Activated naive CD8-positive, alpha-beta T cell treated with anti-CD3 and anti-CD28 coated beads, Interleukin-2, amount 50 U/mL, for 24 hours (primary cell): ENCODE results near the gene HDGF.

Experiments used
- ATAC-seq: fragments of 150-1000 bp; cut with Tn5 transposase; one replicate; pipeline ENCODE4 v1.10.0; 2021
- DNase-seq: peaks from one replicate; pipeline ENCODE4 v3.0.0; 2021
- H3K27ac Mint-ChIP-seq: one replicate; pipeline ENCODE4 v1.8.0; 2021; ENCODE audit warnings: mild to moderate bottlenecking, mixed read lengths
- H3K27me3 Mint-ChIP-seq: one replicate; pipeline ENCODE4 v1.8.0; 2021; ENCODE audit warnings: mixed read lengths
- H3K36me3 Mint-ChIP-seq: one replicate; pipeline ENCODE4 v1.8.0; 2021; ENCODE audit warnings: low read depth, mixed read lengths
- H3K4me1 Mint-ChIP-seq: one replicate; pipeline ENCODE4 v1.8.0; 2021; ENCODE audit warnings: mixed read lengths
- H3K4me3 Mint-ChIP-seq: one replicate; pipeline ENCODE4 v1.8.0; 2021; ENCODE audit warnings: mild to moderate bottlenecking, moderate library complexity, mixed read lengths
- H3K9me3 Mint-ChIP-seq: one replicate; pipeline ENCODE4 v1.8.0; 2021; ENCODE audit warnings: mixed read lengths

HDGF gene

GRCh38 chr1:156755527-156755950 lies 4.1 kb upstream of the HDGF start:
- Mint-ChIP-seq H3K4me3 (no peak overlapping the region), H3K36me3 (peaks cover 2% of the 10 kb centered on the region), H3K27me3 (no peaks in the 10 kb centered on the region), H3K9me3 (no peaks in the 10 kb centered on the region), H3K27ac (no peak overlapping the region), H3K4me1 (peaks cover 18% of the 10 kb centered on the region)
- ATAC-seq (no peak), DNase-seq (no peak)

- no peak for DNase-seq
- Mint-ChIP-seq H3K9me3 (no peaks in the 10 kb centered on the region), H3K4me1 (peaks cover 28% of the 10 kb centered on the region), H3K27me3 (no peaks in the 10 kb centered on the region), H3K27ac (no peak overlapping the region), H3K4me3 (no peak overlapping the region), H3K36me3 (peaks cover 13% of the 10 kb centered on the region)
- no peak for ATAC-seq
These were observed 2.7 kb upstream of the HDGF start for GRCh38 chr1:156754219-156754618.

- DNase-seq (no peak), ATAC-seq (no peak)
- peaks cover 21% of the 10 kb centered on the region for H3K36me3 Mint-ChIP-seq
- no peaks in the 10 kb centered on the region for H3K27me3 Mint-ChIP-seq
- no peaks in the 10 kb centered on the region for H3K9me3 Mint-ChIP-seq
- peak overlapping the region; percentile 92 for H3K4me3 Mint-ChIP-seq
- peak overlapping the region; percentile 70 for H3K27ac Mint-ChIP-seq
- peaks cover 40% of the 10 kb centered on the region for H3K4me1 Mint-ChIP-seq
These were observed 1.5 kb upstream of the HDGF start for GRCh38 chr1:156752843-156753482.

- peak; percentile 75 for ATAC-seq
- Mint-ChIP-seq H3K4me1 (peaks cover 48% of the 10 kb centered on the region), H3K27me3 (no peaks in the 10 kb centered on the region), H3K9me3 (no peaks in the 10 kb centered on the region), H3K27ac (peak overlapping the region; percentile 91), H3K36me3 (peaks cover 26% of the 10 kb centered on the region), H3K4me3 (peak overlapping the region; percentile 92)
- DNase-seq: peak; percentile 97
These were observed 444 bp upstream of the HDGF start for GRCh38 chr1:156751757-156752481.

- Mint-ChIP-seq H3K4me1 (peaks cover 59% of the 10 kb centered on the region), H3K4me3 (peak overlapping the region; percentile 92), H3K36me3 (peaks cover 29% of the 10 kb centered on the region), H3K27ac (peak overlapping the region; percentile 98), H3K27me3 (no peaks in the 10 kb centered on the region), H3K9me3 (no peaks in the 10 kb centered on the region)
- peak; percentile 5 for ATAC-seq
- peak; percentile 41 for DNase-seq
These were observed 594 bp downstream of the HDGF start for GRCh38 chr1:156750711-156751450.

GRCh38 chr1:156750191-156750672 lies 1.2 kb downstream of the HDGF start:
- peak; percentile 42 for ATAC-seq
- Mint-ChIP-seq H3K36me3 (peaks cover 36% of the 10 kb centered on the region), H3K4me1 (peaks cover 58% of the 10 kb centered on the region), H3K9me3 (no peaks in the 10 kb centered on the region), H3K27ac (peak overlapping the region; percentile 98), H3K27me3 (no peaks in the 10 kb centered on the region), H3K4me3 (peak overlapping the region; percentile 92)
- peak; percentile 68 for DNase-seq

- Mint-ChIP-seq H3K4me1 (peaks cover 58% of the 10 kb centered on the region), H3K36me3 (peaks cover 39% of the 10 kb centered on the region)
These were observed 1.9 kb downstream of the HDGF start for GRCh38 chr1:156749419-156750118.

GRCh38 chr1:156748670-156749418 lies 2.6 kb downstream of the HDGF start:
- peak; percentile 40 for DNase-seq
- H3K4me1 Mint-ChIP-seq: peaks cover 58% of the 10 kb centered on the region
- peaks cover 40% of the 10 kb centered on the region for H3K36me3 Mint-ChIP-seq
- H3K27me3 Mint-ChIP-seq: no peaks in the 10 kb centered on the region
- no peak for ATAC-seq
- peak overlapping the region; percentile 92 for H3K4me3 Mint-ChIP-seq
- H3K9me3 Mint-ChIP-seq: no peaks in the 10 kb centered on the region
- peak overlapping the region; percentile 98 for H3K27ac Mint-ChIP-seq

More at GRCh38 chr1:156749419-156750118, 1.9 kb downstream of the HDGF start:
- peak overlapping the region; percentile 98 for H3K27ac Mint-ChIP-seq
- H3K9me3 Mint-ChIP-seq: no peaks in the 10 kb centered on the region
- H3K27me3 Mint-ChIP-seq: no peaks in the 10 kb centered on the region
- no peak for ATAC-seq
- peak overlapping the region; percentile 92 for H3K4me3 Mint-ChIP-seq
- DNase-seq: no peak

- Mint-ChIP-seq H3K4me3 (peak overlapping the region; percentile 92), H3K27ac (peak overlapping the region; percentile 98), H3K9me3 (no peaks in the 10 kb centered on the region), H3K36me3 (peaks cover 42% of the 10 kb centered on the region), H3K4me1 (peaks cover 54% of the 10 kb centered on the region), H3K27me3 (no peaks in the 10 kb centered on the region)
- DNase-seq (no peak), ATAC-seq (no peak)
These were observed 3.5 kb downstream of the HDGF start for GRCh38 chr1:156747742-156748669.

- ATAC-seq (no peak), DNase-seq (peak; percentile 75)
- Mint-ChIP-seq H3K4me1 (peaks cover 58% of the 10 kb centered on the region), H3K36me3 (peaks cover 48% of the 10 kb centered on the region), H3K9me3 (no peaks in the 10 kb centered on the region), H3K4me3 (peak overlapping the region; percentile 92), H3K27me3 (no peaks in the 10 kb centered on the region), H3K27ac (peak overlapping the region; percentile 98)
These were observed 4.5 kb downstream of the HDGF start for GRCh38 chr1:156746728-156747631.

GRCh38 chr1:156746406-156746727 lies 5.1 kb downstream of the HDGF start:
- no peak for ATAC-seq
- H3K27ac Mint-ChIP-seq: peak overlapping the region; percentile 94
- no peaks in the 10 kb centered on the region for H3K9me3 Mint-ChIP-seq
- H3K4me1 Mint-ChIP-seq: peaks cover 64% of the 10 kb centered on the region
- no peak for DNase-seq
- peaks cover 53% of the 10 kb centered on the region for H3K36me3 Mint-ChIP-seq
- H3K4me3 Mint-ChIP-seq: peak overlapping the region; percentile 92
- H3K27me3 Mint-ChIP-seq: no peaks in the 10 kb centered on the region

- DNase-seq: no peak
- Mint-ChIP-seq H3K4me1 (peaks cover 68% of the 10 kb centered on the region), H3K4me3 (no peak overlapping the region), H3K27ac (peak overlapping the region; percentile 94), H3K27me3 (no peaks in the 10 kb centered on the region), H3K9me3 (no peaks in the 10 kb centered on the region), H3K36me3 (peaks cover 56% of the 10 kb centered on the region)
- no peak for ATAC-seq
These were observed 5.6 kb downstream of the HDGF start for GRCh38 chr1:156745881-156746280.
